IMR-90 (cell line): ENCODE data around the gene NARS2. TPM values are rescaled to one million over a fixed set of nuclear protein-coding genes. Genes with fewer than 3 reads are reported as not detected.
A peak's percentile ranks its signal among the peaks of the same experiment; 100 is the strongest.

Source experiments
- ATAC-seq: fragments of 200-7000 bp; cut with Tn5 transposase; 2 replicates; pipeline ENCODE4 v1.9.1; 2020; ENCODE audit warnings: low read depth, mild to moderate bottlenecking, moderate library complexity
- BruUV-seq: library from RNA; stranded (reverse); fragments of 400-500 nt; replicated peaks from 2 replicates; lab custom pipeline; 2021; lab: Mats Ljungman, UMichigan
- CTCF ChIA-PET: fragments of 300-600 bp; formaldehyde crosslinking; extraction: SDS; loops from one replicate; lab custom pipeline; 2021; ENCODE audit warnings: antibody characterized with exemption; lab: Yijun Ruan, JAX
- POLR2A ChIA-PET: fragments of 300-600 bp; sonication (Branson Sonifier 250); formaldehyde crosslinking; loops from one replicate; lab custom pipeline; 2022; ENCODE audit warnings: antibody characterized with exemption; ENCODE audit not compliant: unreplicated experiment; lab: Charles Lee
- DNase-seq: peaks from one replicate; pipeline ENCODE4 v3.0.0; 2013
- H2AFZ ChIP-seq: replicated peaks from 2 replicates; pipeline ENCODE3; 2013; ENCODE audit warnings: low read length, mild to moderate bottlenecking; ENCODE audit not compliant: poor library complexity
- H2AK5ac ChIP-seq: 2 replicates; pipeline ENCODE4 v1.6.1; 2013; ENCODE audit warnings: low read depth, low read length, inconsistent platforms
- H2AK9ac ChIP-seq: replicated peaks from 2 replicates; pipeline ENCODE3; 2013; ENCODE audit warnings: mild to moderate bottlenecking, low read depth, low read length, moderate library complexity; ENCODE audit not compliant: poor library complexity
- H2BK120ac ChIP-seq: 2 replicates; pipeline ENCODE4 v1.6.1; 2013; ENCODE audit warnings: low read depth, low read length, inconsistent platforms
- H2BK15ac ChIP-seq: 3 replicates; pipeline ENCODE4 v1.6.1; 2013; ENCODE audit warnings: low read depth, low read length, inconsistent platforms
- H2BK20ac ChIP-seq: 2 replicates; pipeline ENCODE4 v1.6.1; 2013; ENCODE audit warnings: low read depth, mild to moderate bottlenecking, inconsistent platforms, low read length, moderate library complexity
- H2BK5ac ChIP-seq: 2 replicates; pipeline ENCODE4 v1.6.1; 2013; ENCODE audit warnings: mild to moderate bottlenecking, low read depth, low read length, inconsistent platforms; ENCODE audit not compliant: poor library complexity, severe bottlenecking
- H3K14ac ChIP-seq: replicated peaks from 2 replicates; pipeline ENCODE4 v1.6.1; 2013; ENCODE audit warnings: low read depth, low read length, inconsistent platforms
- H3K18ac ChIP-seq: 2 replicates; pipeline ENCODE4 v1.6.1; 2013; ENCODE audit warnings: low read depth, low read length, control low read depth
- H3K23ac ChIP-seq: 2 replicates; pipeline ENCODE4 v1.6.1; 2013; ENCODE audit warnings: low read depth, low read length, inconsistent platforms
- H3K27ac ChIP-seq: 2 replicates; pipeline ENCODE4 v1.5.1; 2013; ENCODE audit warnings: mild to moderate bottlenecking, control low read depth, low read length; ENCODE audit not compliant: insufficient read depth
- H3K27me3 ChIP-seq: 2 replicates; pipeline ENCODE4 v1.6.1; 2013; ENCODE audit warnings: low read length; ENCODE audit not compliant: control insufficient read depth, insufficient read depth
- H3K36me3 ChIP-seq: 2 replicates; pipeline ENCODE4 v1.6.1; 2013; ENCODE audit warnings: low read length, mixed read lengths; ENCODE audit not compliant: control insufficient read depth, insufficient read depth
- H3K4ac ChIP-seq: 2 replicates; pipeline ENCODE4 v1.6.1; 2013; ENCODE audit warnings: low read depth, low read length, inconsistent platforms
- H3K4me1 ChIP-seq: 2 replicates; pipeline ENCODE4 v1.6.1; 2013; ENCODE audit warnings: low read length, mixed read lengths; ENCODE audit not compliant: control insufficient read depth, insufficient read depth
- H3K4me2 ChIP-seq: 2 replicates; pipeline ENCODE4 v1.6.1; 2013; ENCODE audit warnings: low read depth, mild to moderate bottlenecking, control low read depth, low read length, moderate library complexity
- H3K4me3 ChIP-seq: 2 replicates; pipeline ENCODE4 v1.5.1; 2013; ENCODE audit warnings: low read depth, mild to moderate bottlenecking, control low read depth, low read length, moderate library complexity; ENCODE audit not compliant: insufficient read depth
- H3K56ac ChIP-seq: 2 replicates; pipeline ENCODE4 v1.6.1; 2013; ENCODE audit warnings: low read length, inconsistent platforms; ENCODE audit not compliant: insufficient read depth; ENCODE audit errors: extremely low read depth
- H3K79me1 ChIP-seq, 2 experiments: 2 replicates each; pipeline ENCODE4 v1.6.1; 2013; ENCODE audit warnings: low read length in 2 of 2, inconsistent platforms in 1 of 2, low read depth in 1 of 2
- H3K9ac ChIP-seq: 2 replicates; pipeline ENCODE4 v1.6.1; 2013; ENCODE audit warnings: low read depth, low read length, control low read depth
- H3K9me1 ChIP-seq: 2 replicates; pipeline ENCODE4 v1.6.1; 2013; ENCODE audit warnings: low read length, inconsistent platforms; ENCODE audit not compliant: insufficient read depth
- H3K9me3 ChIP-seq: 2 replicates; pipeline ENCODE4 v1.6.1; 2013; ENCODE audit warnings: low read length; ENCODE audit not compliant: control insufficient read depth, insufficient read depth
- H4K20me1 ChIP-seq: 2 replicates; pipeline ENCODE4 v1.6.1; 2013; ENCODE audit warnings: low read length, inconsistent platforms; ENCODE audit not compliant: insufficient read depth
- H4K5ac ChIP-seq: 2 replicates; pipeline ENCODE4 v1.6.1; 2013; ENCODE audit warnings: mild to moderate bottlenecking, low read depth, low read length, control low read depth
- H4K8ac ChIP-seq, 2 experiments: 2 replicates each; pipeline ENCODE4 v1.6.1; 2013; ENCODE audit warnings: low read depth in 2 of 2, low read length in 2 of 2, control low read depth in 1 of 2, inconsistent platforms in 1 of 2
- H4K91ac ChIP-seq: 2 replicates; pipeline ENCODE4 v1.6.1; 2013; ENCODE audit warnings: low read depth, low read length, inconsistent platforms; ENCODE audit not compliant: insufficient read depth
- CHD1 ChIP-seq: IDR thresholded peaks from 2 replicates; pipeline ENCODE4 v1.6.1; 2012; ENCODE audit warnings: low read depth, low read length, improper control_type of control experiment
- ELK1 ChIP-seq: fragments of 150-350 bp; IDR thresholded peaks from 2 replicates; pipeline ENCODE4 v1.6.1; 2016; ENCODE audit warnings: low read depth, mild to moderate bottlenecking, low read length, moderate library complexity, borderline replicate concordance
- FOS ChIP-seq: fragments of 150-350 bp; IDR thresholded peaks from 2 replicates; pipeline ENCODE4 v1.6.1; 2016; ENCODE audit warnings: low read depth, low read length
- MAFK ChIP-seq: IDR thresholded peaks from 2 replicates; pipeline ENCODE4 v1.6.1; 2012; ENCODE audit warnings: low read depth, low read length, improper control_type of control experiment
- MAZ ChIP-seq: IDR thresholded peaks from 2 replicates; pipeline ENCODE4 v1.6.1; 2012; ENCODE audit warnings: low read depth, mild to moderate bottlenecking, low read length, improper control_type of control experiment, moderate library complexity, borderline replicate concordance
- MXI1 ChIP-seq: IDR thresholded peaks from 2 replicates; pipeline ENCODE4 v1.6.1; 2012; ENCODE audit warnings: low read depth, mild to moderate bottlenecking, low read length, moderate library complexity, borderline replicate concordance
- NFE2L2 ChIP-seq: fragments of 150-350 bp; IDR thresholded peaks from 2 replicates; pipeline ENCODE4 v1.6.1; 2016; ENCODE audit warnings: low read depth, mild to moderate bottlenecking, low read length
- RCOR1 ChIP-seq: IDR thresholded peaks from 2 replicates; pipeline ENCODE4 v1.6.1; 2012; ENCODE audit warnings: mild to moderate bottlenecking, low read length, improper control_type of control experiment; ENCODE audit not compliant: insufficient replicate concordance
- WGBS, 2 experiments: methylation state at CpG; one replicate each; pipeline versions ENCODE4 v1.1.5 to v1.1.7; 2013; ENCODE audit warnings: missing lambda C conversion rate in 2 of 2; ENCODE audit not compliant: insufficient read length in 1 of 2; ENCODE audit errors: extremely low coverage in 2 of 2; 5-methylcytosine and 5-hydroxymethylcytosine counted together
- dilution Hi-C: fragments of 300-500 bp; cut with HindIII; formaldehyde crosslinking; loops from one replicate; pipeline ENCODE4 v1.14.3; 2018; ENCODE audit warnings: low sequenced_read_pairs; ENCODE audit not compliant: unreplicated experiment
- in situ Hi-C: fragments of 300-500 bp; cut with MboI; formaldehyde crosslinking; loops from 3 replicates; pipeline ENCODE4 v1.14.3; 2019; ENCODE audit warnings: low sequenced_read_pairs, inconsistent platforms, mixed read lengths
- intact Hi-C: fragments of 100-400 bp; cut with micrococcal nuclease; formaldehyde crosslinking; loops from 2 replicates; pipeline ENCODE4 v1.10.0; 2022
- polyA plus RNA-seq, 3 experiments: library from polyadenylated mRNA; depleted of rRNA; stranded (reverse); fragments of >200 nt; gene quantifications; 2 replicates each; pipeline ENCODE4 v1.2.3, GENCODE V29; 2012; ENCODE audit warnings: low replicate concordance in 1 of 3
- total RNA-seq: library from RNA; depleted of rRNA; stranded (reverse); fragments of >200 nt; gene quantifications from 2 replicates; pipeline ENCODE4 v1.2.3, GENCODE V29; 2012

Gene NARS2
- total and polyA plus RNA-seq, 2 of the 4 experiments (the other 2 are of a cell fraction): 8.0 to 15.8 TPM

DNA sequence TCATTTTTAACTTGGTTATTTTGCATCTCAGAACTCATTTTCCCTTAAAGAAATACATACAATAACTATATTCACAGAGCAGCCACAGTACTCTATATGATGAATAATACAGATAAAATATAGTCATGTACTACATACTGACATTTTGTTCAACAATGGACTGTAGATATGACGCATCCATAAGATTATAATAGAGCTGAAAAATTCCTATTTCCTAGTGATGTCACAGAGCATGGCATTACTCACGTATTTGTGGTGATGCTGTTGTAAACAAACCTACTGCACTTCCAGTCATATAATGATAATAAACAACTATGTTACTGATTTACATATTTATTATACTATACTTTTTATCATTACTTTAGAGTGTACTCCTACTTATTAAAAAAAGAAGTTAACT lies 38.7 kb downstream of the NARS2 start:
- ATAC-seq: peak; percentile 56
- CTCF ChIA-PET: no interaction called here
- H2BK5ac ChIP-seq: peak overlapping the region; percentile 80

More for the DNA sequence above, 38.7 kb downstream of the NARS2 start:
- Histone ChIP-seq H4K5ac (no peak overlapping the region), H3K4me2 (no peak overlapping the region), H2AFZ (no peak overlapping the region), H3K27me3 (no peaks in the 10 kb centered on the region), H2AK9ac (no peak overlapping the region), H3K79me1 (peaks cover 0 to 11% of the 10 kb centered on the region in 2 experiments; a peak in 2 of 4 replicates), H3K36me3 (peaks cover 2% of the 10 kb centered on the region; the same call in 1 of the 2 replicates), H4K91ac (no peak overlapping the region), H2BK120ac (no peak overlapping the region), H3K23ac (no peak overlapping the region), H2BK15ac (no peak overlapping the region), H3K4me3 (no peak overlapping the region), H3K9ac (no peak overlapping the region), H3K9me1 (peaks cover 6% of the 10 kb centered on the region), H3K14ac (no peak overlapping the region), H3K4ac (no peak overlapping the region), H4K8ac (no peak overlapping the region), H2BK20ac (no peak overlapping the region), H3K27ac (no peak overlapping the region), H3K9me3 (no peaks in the 10 kb centered on the region), H4K20me1 (no peaks in the 10 kb centered on the region), H3K56ac (no peak overlapping the region), H3K4me1 (peaks cover 1% of the 10 kb centered on the region), H3K18ac (no peak overlapping the region), H2AK5ac (no peak overlapping the region)
- BruUV-seq: no TSS peak
- TF ChIP-seq RCOR1 (no peak), NFE2L2 (no peak), FOS (0 out of 2 replicates have a peak, but pooled peaks have one; percentile 47), MAZ (no peak), ELK1 (no peak), MXI1 (no peak), CHD1 (no peak), MAFK (no peak)
- dilution Hi-C loops (no loop called here), intact Hi-C loops (no loop called here), in situ Hi-C loops (no loop called here)
- peak; percentile 82 for DNase-seq
- POLR2A ChIA-PET: interaction anchor here (0.5 kb wide), 2 partner anchors 14 to 57 kb away, joined by 3 to 5 read pairs; no protein-coding TSS in a partner anchor
- WGBS, 2 experiments: no CpG with 5 or more reads among the region's 2 CpGs
